ENCODE data around the gene ELOVL7. TPM values are rescaled to one million over a fixed set of nuclear protein-coding genes. Genes with fewer than 3 reads are reported as not detected.

ELOVL7 gene
- total RNA-seq, 1 donor from 2014 or later, result 14.5 TPM

DNA sequence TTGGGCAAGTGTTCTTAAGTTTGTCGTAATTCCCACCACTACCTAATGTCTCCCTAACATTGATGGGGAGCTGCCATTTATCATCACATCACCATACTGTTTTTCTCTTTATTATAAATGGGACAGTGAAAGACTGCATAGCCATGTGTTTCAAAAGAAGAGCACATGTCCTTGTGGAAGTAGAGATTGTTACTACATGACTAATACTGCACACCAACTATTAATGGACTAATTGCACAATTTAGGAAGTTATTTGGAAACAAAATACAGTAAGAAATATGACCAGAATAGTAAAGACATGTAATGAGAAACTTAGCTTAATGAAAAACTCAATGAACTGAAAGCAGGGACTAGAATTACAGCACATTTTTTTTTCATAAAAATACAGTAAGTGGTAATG is 12.0 kb upstream of the ELOVL7 start:
- no peaks in the 10 kb centered on the region for H3K4me1 Mint-ChIP-seq (ENCODE audit: low read depth)
- no peak overlapping the region for H3K27ac Mint-ChIP-seq
- no peaks in the 10 kb centered on the region for H3K9me3 Mint-ChIP-seq (ENCODE audit: low read depth)
- H3K36me3 Mint-ChIP-seq (ENCODE audit: insufficient read depth), result peaks cover 4% of the 10 kb centered on the region
- TF ChIP-seq, protein P1, sequence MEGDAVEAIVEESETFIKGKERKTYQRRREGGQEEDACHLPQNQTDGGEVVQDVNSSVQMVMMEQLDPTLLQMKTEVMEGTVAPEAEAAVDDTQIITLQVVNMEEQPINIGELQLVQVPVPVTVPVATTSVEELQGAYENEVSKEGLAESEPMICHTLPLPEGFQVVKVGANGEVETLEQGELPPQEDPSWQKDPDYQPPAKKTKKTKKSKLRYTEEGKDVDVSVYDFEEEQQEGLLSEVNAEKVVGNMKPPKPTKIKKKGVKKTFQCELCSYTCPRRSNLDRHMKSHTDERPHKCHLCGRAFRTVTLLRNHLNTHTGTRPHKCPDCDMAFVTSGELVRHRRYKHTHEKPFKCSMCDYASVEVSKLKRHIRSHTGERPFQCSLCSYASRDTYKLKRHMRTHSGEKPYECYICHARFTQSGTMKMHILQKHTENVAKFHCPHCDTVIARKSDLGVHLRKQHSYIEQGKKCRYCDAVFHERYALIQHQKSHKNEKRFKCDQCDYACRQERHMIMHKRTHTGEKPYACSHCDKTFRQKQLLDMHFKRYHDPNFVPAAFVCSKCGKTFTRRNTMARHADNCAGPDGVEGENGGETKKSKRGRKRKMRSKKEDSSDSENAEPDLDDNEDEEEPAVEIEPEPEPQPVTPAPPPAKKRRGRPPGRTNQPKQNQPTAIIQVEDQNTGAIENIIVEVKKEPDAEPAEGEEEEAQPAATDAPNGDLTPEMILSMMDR (IDR thresholded peaks at IDR 0.05; ENCODE audit: unreplicated experiment), result no peak
- DNase-seq (ENCODE audit: low spot score, unreplicated experiment), result no peak
- H3K4me3 Mint-ChIP-seq (ENCODE audit: low read depth), result no peak overlapping the region
- no peaks in the 10 kb centered on the region for H3K27me3 Mint-ChIP-seq

DNA sequence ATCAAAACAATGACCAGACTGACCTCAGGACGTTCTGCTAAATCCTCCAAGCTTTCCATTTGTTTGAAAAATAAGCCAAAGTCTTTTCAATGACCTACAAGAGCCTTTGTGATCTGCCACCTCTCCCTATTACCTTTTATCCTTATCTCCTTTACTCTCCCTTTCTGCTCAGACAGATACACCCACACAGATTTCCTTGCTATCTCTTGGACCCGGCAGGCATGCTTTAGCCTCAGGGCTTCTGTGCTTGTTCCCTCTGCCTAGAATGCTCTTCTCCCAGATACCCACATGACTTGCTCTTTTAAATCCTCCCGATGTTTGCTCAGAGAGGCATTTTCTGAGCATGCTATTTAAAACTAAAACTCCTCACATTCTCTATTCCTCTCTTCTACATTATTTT is 8.9 kb upstream of the ELOVL7 start:
- Mint-ChIP-seq H3K4me1 (ENCODE audit: low read depth) (no peaks in the 10 kb centered on the region), H3K4me3 (ENCODE audit: low read depth) (no peak overlapping the region), H3K27me3 (no peaks in the 10 kb centered on the region), H3K27ac (no peak overlapping the region), H3K9me3 (ENCODE audit: low read depth) (no peaks in the 10 kb centered on the region), H3K36me3 (ENCODE audit: insufficient read depth) (no peaks in the 10 kb centered on the region)
- TF ChIP-seq, protein P1 (IDR thresholded peaks at IDR 0.05; ENCODE audit: unreplicated experiment), result no peak
- no peak for DNase-seq (ENCODE audit: low spot score, unreplicated experiment)

DNA sequence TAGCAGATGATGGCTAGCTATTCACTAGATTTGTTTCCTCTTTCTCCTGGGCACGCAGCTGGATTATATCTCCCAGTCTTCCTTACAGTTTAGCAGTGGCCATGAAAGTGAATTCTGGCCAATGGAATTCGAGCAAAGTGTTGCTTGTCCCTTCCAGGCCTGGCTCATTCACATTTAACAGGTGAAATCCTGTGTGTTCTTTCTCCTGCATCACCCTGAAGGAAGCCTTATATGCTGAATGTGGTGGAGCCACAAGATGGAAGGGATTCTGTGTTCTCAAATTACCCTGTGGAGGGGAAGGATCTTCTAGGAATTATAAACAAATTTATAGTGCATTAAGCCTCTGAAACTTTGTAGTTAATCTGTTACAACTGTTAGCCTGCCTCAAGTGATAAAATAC is 8.2 kb upstream of the ELOVL7 start:
- Mint-ChIP-seq H3K27ac (no peak overlapping the region), H3K9me3 (ENCODE audit: low read depth) (no peaks in the 10 kb centered on the region), H3K27me3 (no peaks in the 10 kb centered on the region), H3K36me3 (ENCODE audit: insufficient read depth) (no peaks in the 10 kb centered on the region), H3K4me1 (ENCODE audit: low read depth) (no peaks in the 10 kb centered on the region), H3K4me3 (ENCODE audit: low read depth) (no peak overlapping the region)
- DNase-seq (ENCODE audit: low spot score, unreplicated experiment), result no peak
- TF ChIP-seq, protein P1 (IDR thresholded peaks at IDR 0.05; ENCODE audit: unreplicated experiment), result no peak

DNA sequence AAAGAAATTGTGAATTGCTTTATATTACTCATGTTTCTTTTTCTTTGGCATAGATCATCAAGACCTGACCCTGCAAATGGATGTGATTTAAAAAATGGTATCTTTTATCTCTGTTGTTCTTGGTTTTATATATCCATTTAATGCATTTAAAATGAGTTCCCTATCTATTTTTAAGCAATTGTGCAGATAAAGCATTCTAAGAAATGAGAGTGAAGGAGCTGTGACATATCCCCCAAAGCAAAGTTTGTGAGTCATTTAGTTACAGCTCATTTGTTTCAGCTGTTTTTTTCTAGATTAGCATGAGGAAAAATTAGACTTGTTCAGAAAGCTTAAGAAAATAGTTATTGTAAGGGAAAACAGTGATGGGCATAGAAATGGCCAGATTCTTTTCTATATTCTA is 7.6 kb upstream of the ELOVL7 start:
- Mint-ChIP-seq H3K4me3 (ENCODE audit: low read depth) (no peak overlapping the region), H3K4me1 (ENCODE audit: low read depth) (no peaks in the 10 kb centered on the region), H3K9me3 (ENCODE audit: low read depth) (no peaks in the 10 kb centered on the region), H3K36me3 (ENCODE audit: insufficient read depth) (no peaks in the 10 kb centered on the region), H3K27ac (no peak overlapping the region), H3K27me3 (peaks cover 2% of the 10 kb centered on the region)
- TF ChIP-seq, protein P1 (IDR thresholded peaks at IDR 0.05; ENCODE audit: unreplicated experiment), result no peak
- DNase-seq (ENCODE audit: low spot score, unreplicated experiment), result no peak

DNA sequence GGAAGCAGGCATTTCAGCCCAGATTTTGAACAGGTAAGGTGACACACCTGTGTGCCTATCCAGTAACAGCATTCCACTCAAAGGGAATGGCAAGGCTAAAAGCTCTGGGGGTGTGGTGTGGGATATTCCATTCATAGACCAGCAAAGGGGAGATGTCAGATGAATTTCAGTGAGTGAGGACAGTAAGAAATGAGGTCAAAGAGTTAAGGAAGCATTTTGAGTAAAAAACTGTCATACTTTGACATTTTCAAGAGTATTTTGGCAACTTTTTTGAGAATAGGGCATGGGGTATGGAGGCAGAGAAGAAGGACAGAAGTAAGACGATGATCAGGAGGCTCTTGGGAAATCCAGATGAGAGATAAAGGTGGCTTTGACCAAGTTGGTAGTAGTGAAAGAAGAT is 2.2 kb upstream of the ELOVL7 start:
- H3K4me3 Mint-ChIP-seq (ENCODE audit: low read depth), result no peak overlapping the region
- TF ChIP-seq, protein P1 (IDR thresholded peaks at IDR 0.05; ENCODE audit: unreplicated experiment), result no peak
- H3K4me1 Mint-ChIP-seq (ENCODE audit: low read depth), result peaks cover 16% of the 10 kb centered on the region
- no peak for DNase-seq (ENCODE audit: low spot score, unreplicated experiment)
- no peaks in the 10 kb centered on the region for H3K9me3 Mint-ChIP-seq (ENCODE audit: low read depth)
- no peaks in the 10 kb centered on the region for H3K36me3 Mint-ChIP-seq (ENCODE audit: insufficient read depth)
- H3K27ac Mint-ChIP-seq, result no peak overlapping the region
- H3K27me3 Mint-ChIP-seq, result peaks cover 36% of the 10 kb centered on the region
